GM21526 (cell line): ENCODE results near the gene JAZF1.

Source experiments
- ATAC-seq: cut with Tn5 transposase; IDR thresholded peaks from one replicate; pipeline ENCODE4 v1.9.1; 2021; ENCODE audit warnings: moderate library complexity; ENCODE audit not compliant: unreplicated experiment, low FRiP score

Gene JAZF1

DNA sequence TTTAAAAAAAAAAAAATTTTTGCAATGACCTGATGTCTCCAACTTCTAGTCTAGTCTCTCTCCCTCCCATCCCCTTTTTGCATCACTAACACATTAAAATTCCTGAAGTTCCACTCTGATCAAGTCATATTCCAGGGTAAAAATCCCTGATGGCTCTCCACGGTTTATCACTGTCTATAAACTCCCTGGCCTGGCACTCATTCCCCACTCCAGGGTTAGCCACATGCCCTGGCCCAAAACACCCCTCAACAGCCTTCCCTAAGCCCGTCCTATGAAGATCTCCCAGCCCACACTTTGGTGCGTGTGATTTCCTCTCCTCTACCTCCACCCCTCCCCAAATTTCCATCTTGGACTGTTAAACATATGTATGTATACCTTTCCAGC lies 125.4 kb downstream of the JAZF1 start:
- no peak for ATAC-seq

- ATAC-seq: no peak
Observed at GRCh38 chr7:28054531-28055160, 125.9 kb downstream of the JAZF1 start.

GRCh38 chr7:28052933-28053332 lies 127.7 kb downstream of the JAZF1 start:
- ATAC-seq: no peak

DNA sequence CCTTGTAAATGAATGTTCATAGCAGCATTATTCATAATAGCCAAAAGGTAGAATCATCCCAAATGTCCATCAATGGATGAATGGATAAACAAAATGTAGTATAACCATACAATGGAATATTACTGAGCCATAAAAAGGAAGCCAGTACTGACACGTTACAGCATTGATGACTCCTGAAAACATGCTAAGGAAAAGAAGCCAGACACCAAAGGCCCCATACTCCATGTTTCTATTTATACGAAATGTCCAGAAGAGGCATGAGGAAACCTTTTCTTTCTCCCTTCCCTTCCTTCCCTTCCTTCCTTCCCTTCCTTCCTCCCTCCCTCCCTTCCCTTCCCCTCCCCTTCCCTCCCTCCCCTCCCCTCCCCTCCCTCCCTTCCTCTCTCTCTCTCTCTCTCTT lies 131.9 kb downstream of the JAZF1 start:
- ATAC-seq: no peak

- ATAC-seq: no peak
Observed at GRCh38 chr7:28046035-28046434, 134.6 kb downstream of the JAZF1 start.

GRCh38 chr7:28045592-28045991 lies 135.0 kb downstream of the JAZF1 start:
- ATAC-seq: no peak

GRCh38 chr7:28044825-28045224 lies 135.8 kb downstream of the JAZF1 start:
- ATAC-seq: no peak

DNA sequence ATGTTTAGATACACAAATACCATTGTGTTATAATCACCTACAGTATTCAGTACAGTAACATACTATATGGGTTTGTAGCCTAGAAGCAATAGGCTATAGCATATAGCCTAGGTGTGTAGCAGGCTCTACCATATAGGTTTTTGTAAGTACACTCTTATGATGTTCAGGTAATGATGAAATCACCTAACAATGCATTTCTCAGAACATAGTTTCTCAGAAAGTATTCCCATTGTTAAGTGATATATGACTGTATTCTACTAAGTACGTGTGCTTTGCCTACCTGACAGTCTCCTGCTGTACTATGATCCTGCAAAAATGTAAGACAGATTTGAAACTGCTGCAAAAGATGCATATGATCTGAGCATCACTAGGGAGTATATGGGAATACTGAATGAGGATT lies 137.9 kb downstream of the JAZF1 start:
- no peak for ATAC-seq

- no peak for ATAC-seq
Observed at GRCh38 chr7:28041508-28042314, 138.9 kb downstream of the JAZF1 start.

- ATAC-seq: no peak
Observed at GRCh38 chr7:28038175-28038797, 142.3 kb downstream of the JAZF1 start.

DNA sequence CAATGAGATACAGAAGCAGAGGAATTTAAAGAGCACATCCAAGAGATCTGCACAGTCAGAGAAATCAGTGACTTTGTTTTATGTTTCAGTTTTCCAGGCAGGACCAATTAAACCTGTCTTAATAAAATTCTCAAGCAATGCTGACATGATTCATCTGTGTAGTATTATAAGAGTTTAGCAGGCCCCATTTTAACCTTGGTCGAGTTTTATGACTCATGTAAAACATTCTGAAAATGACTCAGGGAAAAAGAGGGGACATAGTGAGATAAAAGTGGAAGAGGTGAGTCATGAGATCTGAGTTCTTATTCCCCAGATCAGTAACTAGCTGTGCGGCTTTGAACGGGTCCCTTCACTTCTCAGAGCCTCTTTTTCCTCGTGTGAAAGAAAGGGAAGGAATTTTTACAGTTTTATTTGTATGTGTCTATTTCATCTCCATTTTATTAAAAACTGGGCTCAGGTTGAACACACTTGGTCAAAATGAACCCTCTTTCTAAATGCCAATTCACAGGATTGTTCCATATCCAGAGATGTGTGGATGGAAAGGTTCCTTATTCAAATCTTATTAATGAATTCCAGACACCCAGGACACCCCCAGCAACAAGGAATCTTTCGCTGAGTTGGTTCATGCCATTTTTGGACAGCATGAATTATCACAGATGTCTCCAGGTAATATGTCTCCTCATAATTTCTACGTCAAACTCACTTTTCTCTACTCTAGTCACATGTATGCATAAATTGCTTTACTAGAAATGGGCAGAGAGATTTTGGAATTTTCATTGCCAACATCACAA lies 143.2 kb downstream of the JAZF1 start:
- peak; percentile 92 for ATAC-seq

GRCh38 chr7:28036696-28037095 lies 143.9 kb downstream of the JAZF1 start:
- peak; percentile 13 for ATAC-seq

DNA sequence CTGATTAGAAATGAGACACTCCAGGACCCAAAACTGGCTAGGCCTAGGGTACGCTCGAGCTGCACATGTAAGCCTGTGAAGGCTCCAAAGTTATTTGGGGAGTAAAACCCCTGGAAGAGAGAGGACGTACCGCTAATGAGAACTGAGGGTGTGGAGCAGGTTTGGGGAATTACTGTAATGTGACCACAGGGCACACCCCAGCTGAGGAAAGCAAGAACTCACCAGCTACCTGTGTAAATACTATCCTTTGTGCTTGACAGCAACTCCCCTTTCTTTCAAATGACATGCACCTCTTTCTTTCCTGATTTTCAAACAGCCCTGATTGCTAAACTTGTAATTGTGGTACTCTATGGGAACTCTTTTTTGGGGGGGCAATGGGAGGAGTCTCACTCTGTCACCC lies 147.2 kb downstream of the JAZF1 start:
- no peak for ATAC-seq

GRCh38 chr7:28032738-28033380 lies 147.7 kb downstream of the JAZF1 start:
- ATAC-seq: no peak

DNA sequence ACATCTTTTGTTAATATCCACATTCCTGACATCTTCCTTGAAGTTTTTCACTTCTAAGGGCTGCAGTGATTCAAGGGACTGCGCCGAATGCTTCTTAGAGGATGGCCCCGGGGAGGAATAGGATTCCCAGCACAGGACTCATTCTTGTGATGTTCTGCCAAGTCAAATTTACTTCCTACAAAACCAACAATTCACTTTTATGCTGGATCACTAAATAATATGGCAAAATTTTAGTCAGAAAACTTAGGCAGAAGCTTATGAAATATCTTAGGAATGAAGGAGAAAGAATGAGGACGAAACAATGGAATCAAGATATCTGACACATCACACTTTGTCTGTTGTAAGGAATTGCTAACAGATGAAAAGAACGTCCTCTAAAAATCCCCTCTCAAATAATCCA lies 151.5 kb downstream of the JAZF1 start:
- no peak for ATAC-seq

DNA sequence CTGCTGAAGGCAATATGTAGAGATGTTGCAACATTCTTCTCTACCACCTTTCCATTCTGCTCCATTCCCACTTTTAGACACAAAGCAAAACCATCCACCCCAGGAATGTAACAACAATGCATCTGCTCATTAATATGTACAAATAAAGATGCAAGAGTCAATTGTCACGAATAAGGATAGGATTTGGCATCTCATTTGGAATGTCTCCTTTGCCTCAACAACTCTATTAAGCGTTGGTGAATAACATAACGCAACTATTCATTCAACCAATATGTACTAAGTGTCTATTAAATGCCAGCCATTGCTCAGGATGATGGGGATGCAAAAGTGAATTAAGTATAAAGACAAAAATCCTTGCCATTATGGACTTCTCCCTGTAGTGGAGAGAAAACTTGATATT lies 152.1 kb downstream of the JAZF1 start:
- no peak for ATAC-seq

- no peak for ATAC-seq
Observed at GRCh38 chr7:28026237-28026636, 154.4 kb downstream of the JAZF1 start.

DNA sequence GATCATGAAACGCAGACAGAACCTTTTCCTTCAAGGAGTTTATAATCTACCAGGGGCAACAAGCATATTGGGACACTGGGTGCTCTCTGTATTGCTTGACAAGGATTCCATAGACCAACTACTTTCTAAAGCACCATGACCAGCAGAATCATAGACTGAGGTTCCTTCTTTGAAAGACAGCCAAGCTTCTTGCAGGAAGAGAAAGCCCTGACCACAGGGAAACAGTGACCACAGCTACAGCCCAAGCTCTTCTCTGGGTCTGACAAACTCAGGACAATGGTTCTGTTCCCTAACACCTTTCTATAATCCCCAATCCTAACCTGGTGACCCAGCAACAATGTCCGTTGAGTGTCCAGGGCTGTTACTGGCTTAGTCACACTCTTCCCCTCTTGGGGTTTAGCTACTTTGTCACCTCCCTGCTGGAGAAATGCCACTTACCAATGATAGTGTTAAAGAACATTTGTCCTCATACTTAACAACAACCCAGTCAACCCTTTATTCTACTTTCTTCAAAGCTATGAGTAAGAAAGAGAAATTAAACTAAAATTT lies 155.7 kb downstream of the JAZF1 start:
- ATAC-seq: no peak

DNA sequence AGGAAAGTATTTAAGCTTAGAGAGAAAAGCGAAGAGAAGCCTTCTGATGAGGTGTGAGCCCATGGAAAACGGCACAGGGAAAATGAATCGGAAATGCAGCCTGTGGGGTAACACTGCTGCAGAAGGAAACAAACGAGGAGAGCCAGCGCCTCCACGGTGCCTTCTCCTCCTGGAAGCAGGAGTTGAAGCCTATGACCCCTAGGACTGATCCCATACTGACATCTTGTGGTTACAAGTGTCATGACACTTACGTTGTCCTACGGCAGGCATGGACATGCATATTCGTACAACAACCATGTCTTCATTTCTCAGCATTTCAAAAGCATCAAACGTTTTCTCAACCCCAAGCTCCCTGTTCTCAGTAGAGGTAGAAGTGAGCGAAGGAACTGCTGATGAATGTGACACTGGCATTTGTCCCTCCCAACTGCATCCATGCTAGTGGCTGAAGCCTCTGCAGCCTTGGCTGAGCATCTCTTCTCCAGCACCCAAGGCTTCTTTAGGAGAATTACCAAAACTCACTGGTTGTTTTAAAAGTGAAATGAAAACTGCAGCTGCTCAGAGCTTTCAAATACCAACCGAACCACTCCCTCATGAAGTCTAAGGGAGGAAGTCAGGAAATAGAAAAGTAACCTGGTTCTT lies 160.2 kb downstream of the JAZF1 start:
- ATAC-seq: no peak
